GM19099 (cell line): ENCODE results near the gene SYNE1.

Source experiments
- POLR2A ChIP-seq: IDR thresholded peaks from 3 replicates; pipeline ENCODE4 v1.6.1; 2011; ENCODE audit warnings: low read depth; ENCODE audit not compliant: insufficient read length; ENCODE audit errors: extremely low read depth

The SYNE1 gene

GRCh38 chr6:152180601-152181000, 456.6 kb downstream of the SYNE1 start:
- no peak for TF ChIP-seq POLR2A

DNA sequence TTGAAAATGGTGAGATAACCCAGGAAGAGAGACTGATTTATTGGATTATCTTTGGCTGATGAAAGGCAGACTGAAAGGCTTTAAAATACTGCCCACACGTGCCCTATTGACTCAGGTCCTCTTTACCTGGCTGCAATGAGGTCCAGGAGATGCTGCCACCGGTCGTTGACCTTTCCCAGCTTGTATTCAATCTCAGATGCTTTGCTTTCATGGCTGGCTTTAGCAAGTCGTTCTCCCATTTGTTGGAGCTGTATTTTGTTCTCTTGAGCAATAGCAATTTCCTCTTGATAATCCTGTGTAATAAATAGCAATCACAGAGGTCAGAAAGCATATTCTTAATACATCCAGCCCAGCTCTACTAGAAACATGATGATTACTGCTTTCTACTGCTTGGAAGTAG, 460.9 kb downstream of the SYNE1 start:
- TF ChIP-seq POLR2A, result no peak

- no peak for TF ChIP-seq POLR2A
Measured at GRCh38 chr6:152173957-152174356, 463.2 kb downstream of the SYNE1 start.

GRCh38 chr6:152173321-152173720, 463.8 kb downstream of the SYNE1 start:
- TF ChIP-seq POLR2A, result no peak

- TF ChIP-seq POLR2A, result no peak
Measured at GRCh38 chr6:152170702-152171667, 466.2 kb downstream of the SYNE1 start.

DNA sequence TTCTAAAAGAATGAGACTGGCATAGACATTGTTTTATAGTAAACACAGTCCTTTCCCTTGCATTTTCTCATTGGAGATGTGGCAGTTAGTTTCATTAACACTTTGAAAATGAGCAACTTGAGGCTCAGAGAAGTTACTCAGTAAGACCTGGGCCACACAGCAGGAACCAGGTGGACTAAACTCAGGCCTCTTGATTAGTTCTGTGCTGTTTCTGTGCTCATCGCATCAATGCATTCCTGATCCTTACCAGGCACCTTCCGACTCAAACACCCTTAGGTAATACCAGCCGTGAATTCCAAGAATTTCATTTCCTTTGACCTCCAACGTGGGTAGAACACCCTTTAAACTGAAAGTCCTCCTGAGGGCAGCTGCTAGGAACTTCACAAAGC, 466.9 kb downstream of the SYNE1 start:
- TF ChIP-seq POLR2A, result no peak

DNA sequence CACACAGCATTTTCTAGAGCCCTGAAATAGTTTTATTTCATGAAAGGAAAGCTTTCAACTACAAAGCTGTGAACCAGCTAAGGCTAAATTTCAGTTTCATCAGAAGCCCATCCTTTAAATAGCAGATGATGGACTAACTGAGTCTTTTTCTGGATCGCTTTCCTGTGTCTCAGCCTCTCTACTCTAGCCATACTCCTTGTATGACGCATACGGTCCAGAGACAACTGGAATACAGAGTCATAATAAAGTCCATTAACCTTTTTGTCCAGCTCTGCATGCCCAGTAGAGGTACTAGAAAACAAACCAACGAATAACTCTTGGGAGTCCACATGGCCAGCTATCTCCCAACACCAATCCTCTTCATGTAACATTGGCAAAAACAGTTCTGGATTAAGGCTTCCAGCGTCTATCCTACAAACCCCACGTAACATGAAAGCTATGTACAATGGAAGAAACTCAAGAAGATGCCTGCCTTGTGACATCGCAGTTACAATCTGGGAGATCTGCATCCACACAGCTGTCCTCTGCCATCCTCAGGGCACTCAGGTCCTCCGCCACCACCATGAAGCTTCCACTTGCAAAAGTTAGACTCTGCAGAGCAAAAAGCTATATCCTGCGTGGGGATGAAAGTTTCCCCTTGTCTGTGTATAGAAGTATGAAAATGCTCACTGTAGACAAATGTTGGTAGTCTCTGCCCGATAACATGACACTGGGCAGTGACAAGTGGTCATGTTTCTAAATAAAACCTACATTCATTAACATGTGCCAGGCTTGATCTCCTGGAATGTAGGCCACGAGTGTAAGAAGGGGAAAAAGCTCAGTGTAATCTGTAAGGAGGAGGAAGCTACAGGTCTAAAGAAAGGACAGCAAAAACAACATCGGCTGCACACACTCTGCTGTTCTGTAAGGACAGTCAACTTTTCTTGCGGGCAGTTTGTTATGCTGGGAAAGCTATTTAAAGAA, 469.2 kb downstream of the SYNE1 start:
- TF ChIP-seq POLR2A, result no peak

- no peak for TF ChIP-seq POLR2A
Measured at GRCh38 chr6:152166897-152167296, 470.3 kb downstream of the SYNE1 start.

- TF ChIP-seq POLR2A, result no peak
Measured at GRCh38 chr6:152166497-152166896, 470.7 kb downstream of the SYNE1 start.

DNA sequence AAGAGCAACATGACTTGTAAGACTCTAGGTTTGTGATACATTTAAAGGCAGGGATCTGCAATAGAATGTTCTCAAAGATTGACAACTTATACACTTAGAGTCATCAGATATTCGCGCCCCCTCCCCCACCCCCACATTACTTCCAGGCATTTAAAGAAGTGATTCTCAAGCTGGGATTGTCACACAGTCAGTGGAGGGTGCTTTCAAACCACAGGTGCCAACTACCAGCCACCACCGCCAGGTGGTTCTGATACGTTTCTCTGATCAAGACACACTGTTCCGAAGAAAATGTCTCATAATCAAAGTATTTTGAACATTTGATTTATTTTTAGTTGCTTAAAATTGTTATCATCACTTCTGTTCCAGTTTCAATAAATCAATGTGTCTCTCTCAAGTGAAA, 472.2 kb downstream of the SYNE1 start:
- no peak for TF ChIP-seq POLR2A

GRCh38 chr6:152161501-152161900, 475.7 kb downstream of the SYNE1 start:
- no peak for TF ChIP-seq POLR2A

DNA sequence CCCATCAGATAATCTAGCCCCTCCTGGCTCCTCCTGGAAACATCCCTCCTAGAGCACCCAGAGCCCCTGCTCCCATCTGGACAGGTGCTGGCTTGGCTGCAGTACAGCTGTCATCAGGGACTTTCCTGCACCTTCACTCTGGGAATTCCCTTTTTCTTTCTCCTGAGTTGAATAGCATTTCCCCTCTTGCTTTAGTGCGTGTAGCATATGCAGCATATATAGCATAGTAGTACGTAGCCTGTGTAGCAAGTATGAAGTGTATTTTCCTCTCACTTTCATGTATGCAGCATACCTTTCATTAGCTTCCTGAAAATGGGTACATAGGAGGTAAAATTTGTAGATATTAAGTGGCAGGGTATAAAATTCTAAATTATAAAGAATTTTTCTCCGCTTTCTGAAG, 476.8 kb downstream of the SYNE1 start:
- no peak for TF ChIP-seq POLR2A

GRCh38 chr6:152155792-152156191, 481.4 kb downstream of the SYNE1 start:
- no peak for TF ChIP-seq POLR2A

DNA sequence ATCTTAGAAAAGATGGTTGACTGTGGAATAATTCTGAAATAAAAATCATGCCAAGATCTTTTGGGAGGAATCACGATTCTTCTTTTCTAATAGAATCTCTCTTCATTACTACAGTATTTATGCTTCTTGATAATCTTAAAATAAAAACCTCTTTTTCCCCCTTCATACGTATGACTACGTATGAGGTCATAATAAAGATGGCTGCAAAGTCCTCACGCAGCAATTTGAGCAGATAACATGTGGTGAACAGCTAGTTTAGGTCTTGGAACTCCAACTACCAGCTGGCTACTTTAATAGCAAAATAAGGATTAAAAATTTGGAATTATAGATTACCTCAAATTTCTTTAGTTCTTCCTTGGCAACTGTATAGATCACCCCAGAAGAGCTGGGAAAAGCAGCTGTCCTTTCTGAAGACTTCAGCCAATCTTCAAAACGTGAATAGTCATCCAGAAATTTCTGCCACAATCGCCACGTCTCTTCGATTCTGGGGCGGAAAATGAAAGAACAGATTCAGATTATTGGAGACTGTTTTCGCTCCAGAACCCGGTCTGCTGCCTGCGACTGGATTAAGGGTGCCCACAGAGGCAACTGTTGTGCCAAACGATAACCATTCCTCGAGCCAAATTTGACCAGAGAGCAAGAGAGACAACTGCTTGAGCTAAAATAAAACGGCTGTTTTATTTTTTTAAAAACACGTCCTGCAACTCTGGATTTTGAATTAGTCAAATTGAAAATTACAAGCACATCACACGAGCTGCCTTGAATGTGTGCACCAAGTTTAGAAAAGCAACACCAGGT, 482.4 kb downstream of the SYNE1 start:
- TF ChIP-seq POLR2A, result no peak

DNA sequence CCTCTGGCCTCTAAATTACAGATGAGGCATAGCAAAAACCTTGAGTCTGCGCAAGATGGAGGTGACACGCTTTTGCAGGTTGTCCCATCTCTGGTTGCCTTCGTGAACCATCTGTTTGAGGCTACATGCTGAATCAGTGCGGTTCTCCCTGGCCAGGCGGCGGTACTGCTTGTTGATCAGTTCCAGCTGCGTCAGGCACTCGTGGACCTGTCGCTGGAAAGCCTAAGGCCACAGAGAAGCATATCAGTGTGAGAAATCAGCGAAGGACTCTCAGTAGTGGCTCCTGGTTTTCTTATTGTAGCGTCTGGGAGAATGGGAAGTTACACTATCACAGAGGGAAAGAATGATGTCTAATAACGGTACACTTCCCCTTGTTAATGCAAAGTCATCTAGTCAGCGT, 485.2 kb downstream of the SYNE1 start:
- no peak for TF ChIP-seq POLR2A

DNA sequence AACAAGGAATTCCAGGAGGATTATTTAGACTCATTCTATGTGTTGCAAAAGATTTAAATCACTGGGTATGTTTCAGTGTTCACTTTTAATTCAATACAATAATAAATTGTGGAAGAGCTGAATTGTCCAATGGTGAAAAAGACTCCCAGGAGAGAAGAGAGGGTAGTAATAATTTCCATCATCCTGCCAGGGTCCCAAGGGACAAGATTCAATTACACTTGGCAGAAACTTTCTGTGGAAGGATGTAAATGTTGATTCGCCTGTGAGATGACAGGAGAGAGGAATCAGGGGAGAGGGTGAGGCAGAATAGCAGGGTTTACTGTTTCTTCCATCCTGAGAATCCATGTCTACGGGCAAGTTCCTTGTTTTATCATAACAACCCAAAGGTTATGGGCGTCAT, 487.0 kb downstream of the SYNE1 start:
- no peak for TF ChIP-seq POLR2A

DNA sequence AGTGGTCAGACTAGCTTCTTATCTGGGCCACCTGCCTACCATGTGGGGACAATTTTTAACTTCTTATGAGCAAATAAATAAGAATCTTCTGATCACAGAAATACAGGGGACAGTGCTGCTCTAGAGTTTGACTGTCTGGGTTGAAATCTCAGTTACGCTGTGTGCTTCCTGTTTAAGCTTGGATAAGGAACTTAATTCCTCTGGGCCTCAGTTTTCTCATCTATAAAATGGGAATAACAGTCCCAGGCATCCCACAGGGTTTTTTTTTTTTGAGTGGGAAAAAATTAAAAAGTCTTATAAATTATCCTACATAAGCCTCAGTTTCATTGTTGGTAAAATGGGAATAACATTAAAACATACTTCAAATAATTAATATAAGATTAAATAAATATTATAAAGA, 488.8 kb downstream of the SYNE1 start:
- no peak for TF ChIP-seq POLR2A
